ENCODE results near the gene IGFBP6. TPM values are rescaled to one million over a fixed set of nuclear protein-coding genes. Genes with fewer than 3 reads are reported as not detected.

Gene IGFBP6, protein sequence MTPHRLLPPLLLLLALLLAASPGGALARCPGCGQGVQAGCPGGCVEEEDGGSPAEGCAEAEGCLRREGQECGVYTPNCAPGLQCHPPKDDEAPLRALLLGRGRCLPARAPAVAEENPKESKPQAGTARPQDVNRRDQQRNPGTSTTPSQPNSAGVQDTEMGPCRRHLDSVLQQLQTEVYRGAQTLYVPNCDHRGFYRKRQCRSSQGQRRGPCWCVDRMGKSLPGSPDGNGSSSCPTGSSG
- 242 and 329 TPM in 2 replicates for total RNA-seq

GRCh38 chr12:53097564-53098353, at the start of gene IGFBP6:
TSS of gene IGFBP6 (plus strand) at chr12:53097667. CDS start at chr12:53097718, 51 bp downstream.

GRCh38 chr12:53049571-53050318, 47.7 kb upstream of the IGFBP6 start, which contains the start of gene TNS2:
TSS of gene TNS2 (plus strand) at chr12:53050065. CDS start at chr12:53050186, 121 bp downstream.

DNA sequence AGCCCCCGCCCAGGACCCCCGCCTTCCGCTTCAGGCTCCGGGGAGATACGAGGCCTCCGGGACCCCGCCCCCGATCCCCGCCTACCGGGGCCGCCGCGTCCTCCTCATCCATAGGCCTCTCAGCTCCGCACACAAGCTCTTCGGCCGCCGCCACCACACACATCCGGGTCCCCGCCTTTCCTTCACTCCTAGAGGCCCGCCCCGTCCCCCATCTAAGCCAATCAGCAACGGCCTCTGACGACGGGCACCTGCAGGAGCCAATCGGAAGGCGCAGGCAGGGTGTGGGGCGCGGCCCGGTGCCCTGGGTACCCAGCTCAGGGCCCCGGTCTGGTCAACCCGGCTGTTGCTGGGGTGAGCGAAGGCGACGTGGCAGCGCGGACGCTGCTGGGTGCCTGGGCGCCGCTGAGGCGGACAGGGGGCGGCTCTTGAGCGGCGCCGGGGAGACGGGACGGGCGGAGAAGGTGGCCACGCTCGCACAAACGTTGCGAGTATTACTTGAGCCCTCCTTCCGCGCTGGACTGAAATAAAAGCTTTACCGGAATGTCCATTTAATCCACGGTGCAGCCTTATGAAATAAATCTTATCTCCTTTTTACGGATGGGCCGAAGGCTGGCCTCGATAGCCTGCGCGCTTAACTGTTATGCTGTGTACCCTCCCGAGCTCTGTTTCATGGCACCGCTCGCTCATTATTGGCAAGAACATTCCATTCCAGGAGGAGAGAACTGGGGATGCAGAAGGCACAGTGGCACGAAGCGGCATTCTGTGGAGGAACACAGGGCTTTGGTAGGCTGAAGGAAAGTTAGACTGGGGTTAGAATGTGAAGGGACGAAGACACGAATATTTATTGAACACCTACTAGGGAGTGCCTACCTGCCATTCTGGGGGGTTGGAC, 18.0 kb upstream of the IGFBP6 start, which contains the start of gene SPRYD3:
TSS of gene SPRYD3 (minus strand) at position 165 of the 892 bp plus-strand sequence. CDS start at position 108, 57 bp downstream.

GRCh38 chr12:53102883-53103807, 5.7 kb downstream of the IGFBP6 start, which contains the start of gene SOAT2:
TSS of gene SOAT2 (plus strand) at chr12:53103486. CDS start at chr12:53103578, 92 bp downstream.

Small RNA genes within 50 kb of the gene (small RNA-seq; reads per million reads assigned to genes)
- gene HIGD1AP1 = not detected
- gene MIR6757 = not detected
- not detected for gene RNU6-333P

Other genes starting within 250 kb of the IGFBP6 start
- not detected in 2 replicates for gene KRT78, start 248.7 kb upstream of the IGFBP6 start, total RNA-seq
- 7.6 and 11.7 TPM in 2 replicates for gene KRT8, start 192.6 kb upstream of the IGFBP6 start, total RNA-seq
- gene KRT18, start 148.5 kb upstream of the IGFBP6 start, total RNA-seq = 2.1 and 4.3 TPM in 2 replicates
- 1,075 and 1,228 TPM in 2 replicates for gene EIF4B, start 91.2 kb upstream of the IGFBP6 start, total RNA-seq
- gene TNS2, start 47.6 kb upstream of the IGFBP6 start, total RNA-seq = 61.2 and 85.7 TPM in 2 replicates
- gene SPRYD3, start 18.3 kb upstream of the IGFBP6 start, total RNA-seq = 26.8 and 32.0 TPM in 2 replicates
- under 0.01 and 0.11 TPM in 2 replicates for gene SOAT2, start 5.8 kb downstream of the IGFBP6 start, total RNA-seq
- 16.1 and 20.2 TPM in 2 replicates for gene ZNF740, start 83.1 kb downstream of the IGFBP6 start, total RNA-seq
- gene CSAD, start 83.3 kb downstream of the IGFBP6 start, total RNA-seq = 9.0 and 10.1 TPM in 2 replicates
- gene ITGB7, start 109.6 kb downstream of the IGFBP6 start, total RNA-seq = 1.3 and 4.1 TPM in 2 replicates
- 69.8 and 70.6 TPM in 2 replicates for gene RARG, start 134.5 kb downstream of the IGFBP6 start, total RNA-seq
- gene ESPL1, start 170.6 kb downstream of the IGFBP6 start, total RNA-seq = 3.7 and 6.2 TPM in 2 replicates
- gene PFDN5, start 197.9 kb downstream of the IGFBP6 start, total RNA-seq = 514 and 560 TPM in 2 replicates
- 34.8 and 41.3 TPM in 2 replicates for gene MYG1, start 202.0 kb downstream of the IGFBP6 start, total RNA-seq
- gene AAAS, start 223.9 kb downstream of the IGFBP6 start, total RNA-seq = 32.1 and 33.1 TPM in 2 replicates
- under 0.01 TPM in 1 of 2 replicates, not detected in the other for gene SP7, start 238.7 kb downstream of the IGFBP6 start, total RNA-seq

All from articular chondrocyte of knee joint (primary cell).